Stimulated activated CD8-positive, alpha-beta memory T cell treated with anti-CD3 and anti-CD28 coated beads, Interleukin-4, amount 100 ng/mL, for 1 hour (primary cell): Measurements from ENCODE around the gene ANKMY1.

ENCODE experiments used
- DNase-seq, 2 donors: peaks; one replicate each; pipeline ENCODE4 v3.0.0-alpha.2; 2020; ENCODE audit warnings: low read depth in 2 of 2, low spot score in 1 of 2

The ANKMY1 gene

GRCh38 chr2:240461471-240462072, 96.2 kb downstream of the ANKMY1 start:
- no peak for DNase-seq

GRCh38 chr2:240460781-240461431, 96.9 kb downstream of the ANKMY1 start:
- no peak for DNase-seq

- no peak for DNase-seq
Observed at GRCh38 chr2:240460253-240460711, 97.5 kb downstream of the ANKMY1 start.

GRCh38 chr2:240459401-240460252, 98.2 kb downstream of the ANKMY1 start:
- DNase-seq: no peak

- no peak for DNase-seq
Observed at GRCh38 chr2:240458900-240459391, 98.8 kb downstream of the ANKMY1 start.

GRCh38 chr2:240458044-240458899, 99.5 kb downstream of the ANKMY1 start:
- DNase-seq: no peak

GRCh38 chr2:240457223-240458043, 100.4 kb downstream of the ANKMY1 start:
- DNase-seq: no peak

- DNase-seq: no peak
Observed at GRCh38 chr2:240456447-240457222, 101.2 kb downstream of the ANKMY1 start.

- DNase-seq: no peak
Observed at GRCh38 chr2:240455647-240456446, 101.9 kb downstream of the ANKMY1 start.

GRCh38 chr2:240455272-240455646, 102.5 kb downstream of the ANKMY1 start:
- DNase-seq: no peak

- no peak for DNase-seq
Observed at GRCh38 chr2:240454106-240454901, 103.5 kb downstream of the ANKMY1 start.

- no peak for DNase-seq
Observed at GRCh38 chr2:240453461-240454105, 104.2 kb downstream of the ANKMY1 start.

- DNase-seq: no peak
Observed at GRCh38 chr2:240452462-240453256, 105.1 kb downstream of the ANKMY1 start.

- DNase-seq: no peak
Observed at GRCh38 chr2:240451791-240452461, 105.9 kb downstream of the ANKMY1 start.

GRCh38 chr2:240451108-240451611, 106.6 kb downstream of the ANKMY1 start:
- DNase-seq: no peak
